A549 treated with AZD9567 at 1 μM for 4 hours (cell line): ENCODE measurements around the gene SPDYE2B. TPM values are rescaled to one million over a fixed set of nuclear protein-coding genes. Genes with fewer than 3 reads are reported as not detected.

Source experiments
- total RNA-seq: library from RNA; stranded (reverse); fragments of 200-300 nt; extraction: Qiagen RNA extraction; gene quantifications from 5 replicates; pipeline ENCODE4 v1.2.3, GENCODE V29; 2022; ENCODE audit not compliant: insufficient read depth

The SPDYE2B gene
- not detected in 5 replicates for total RNA-seq

DNA sequence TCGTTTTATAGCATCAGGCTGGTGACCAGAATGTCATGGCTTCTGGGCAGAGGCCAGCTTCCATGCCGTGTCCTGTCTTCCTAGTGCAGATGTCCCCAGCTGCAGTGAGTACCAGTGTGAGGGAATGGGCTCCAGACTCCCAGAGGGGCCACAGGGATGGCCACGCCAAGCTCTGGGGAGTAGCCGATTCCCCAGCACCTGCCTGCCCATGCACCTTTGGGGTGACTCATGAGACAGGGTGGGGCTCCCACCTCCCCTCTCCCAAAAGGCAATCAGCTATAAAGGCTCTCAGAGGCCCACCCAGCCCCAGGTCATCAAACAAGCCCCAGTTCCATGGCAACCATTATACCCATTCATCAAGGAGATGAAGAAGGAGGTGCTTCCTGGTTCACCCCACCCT lies at the start of gene SPDYE2B:
Gene SPDYE2B (plus strand): TSS at position 396 of the 400 bp plus-strand sequence. CDS start 2,030 bp downstream, outside the sequence.

GRCh38 chr7:102616507-102617125 lies 33.5 kb upstream of the SPDYE2B start, which contains the start of gene RASA4:
RASA4 (minus strand) TSS chr7:102616756; CDS start chr7:102616689, 67 bp downstream.

DNA sequence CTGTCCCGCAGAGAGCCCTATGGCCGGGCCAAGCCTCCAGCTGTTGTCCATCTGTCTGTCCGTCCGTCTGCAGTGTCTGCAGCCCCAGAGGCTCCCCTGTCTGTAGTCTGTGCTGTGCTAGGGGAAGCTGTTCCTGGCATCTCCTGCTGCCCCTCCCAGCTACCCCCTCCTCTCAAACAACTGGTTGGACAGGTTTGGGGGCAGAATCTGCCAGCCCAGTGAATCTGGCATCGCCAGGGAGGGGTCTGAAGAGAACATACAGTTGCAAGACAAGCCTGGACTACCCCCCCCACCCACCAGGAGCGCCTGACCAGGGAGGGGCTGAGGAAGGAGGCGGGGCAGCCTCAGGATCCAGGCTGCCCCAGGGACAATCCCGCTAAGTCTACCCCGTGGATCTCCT lies 7.4 kb upstream of the SPDYE2B start, which contains the start of gene UPK3BL1:
Gene UPK3BL1 (minus strand): TSS at position 101 of the 400 bp plus-strand sequence. CDS start 50 bp downstream, at position 51.

DNA sequence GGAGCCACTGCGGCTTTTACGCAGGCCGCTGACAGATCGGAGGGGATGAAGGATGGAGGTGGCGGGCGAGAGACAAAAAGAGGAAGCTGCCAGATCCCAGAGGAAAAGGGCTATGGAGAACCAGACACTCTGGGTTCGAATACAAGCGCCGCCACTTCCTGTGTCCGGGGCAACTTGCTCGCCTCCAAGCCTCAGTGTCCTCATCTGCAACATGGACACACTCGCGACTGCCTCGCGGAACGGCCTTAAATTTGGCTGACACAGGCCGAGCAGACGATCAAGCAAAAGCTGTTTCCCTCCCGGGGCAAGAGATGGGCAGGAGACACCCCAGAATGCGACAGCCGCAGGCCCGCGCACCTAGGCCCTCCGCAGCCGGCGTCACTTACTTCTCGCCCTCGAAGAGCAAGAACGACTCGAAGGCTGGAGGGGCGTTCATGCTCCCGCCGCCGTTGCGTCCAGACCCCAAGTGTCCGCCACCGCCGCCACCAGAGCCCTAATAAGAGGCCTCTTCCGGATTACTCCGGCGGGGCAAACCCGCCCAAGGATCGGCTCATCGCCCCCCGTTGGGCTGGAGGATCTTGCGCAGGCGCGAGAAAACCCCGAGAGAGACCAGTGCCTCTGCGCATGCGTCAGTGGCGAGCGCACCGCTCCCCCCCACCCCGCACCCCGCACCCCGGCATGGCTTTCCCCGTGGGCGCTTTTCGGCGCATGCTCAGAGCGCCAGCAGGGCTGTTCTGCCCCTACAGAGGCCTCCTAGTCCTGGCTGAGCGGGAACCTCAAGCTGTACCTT lies 21.2 kb downstream of the SPDYE2B start, which contains the start of gene POLR2J2:
Gene POLR2J2 (minus strand): TSS at position 498 of the 790 bp plus-strand sequence. CDS start 62 bp downstream, at position 436.

Other genes with a start within 250 kb of the SPDYE2B start
- 22.2 to 34.0 TPM (median 33.6 TPM) in 5 replicates for gene ORAI2, start 216.7 kb upstream of the SPDYE2B start, total RNA-seq
- gene ALKBH4, start 185.5 kb upstream of the SPDYE2B start, total RNA-seq = 8.6 to 10.7 TPM (median 8.8 TPM) in 5 replicates
- 27.4 to 36.9 TPM (median 34.1 TPM) in 5 replicates for gene LRWD1, start 185.3 kb upstream of the SPDYE2B start, total RNA-seq
- gene POLR2J, start 171.4 kb upstream of the SPDYE2B start, total RNA-seq = 93.0 to 111 TPM (median 107 TPM) in 5 replicates
- 1.5 to 2.2 TPM (median 1.8 TPM) in 5 replicates for gene RASA4B, start 132.5 kb upstream of the SPDYE2B start, total RNA-seq
- gene UPK3BL2, start 106.6 kb upstream of the SPDYE2B start, total RNA-seq = 2.4 to 3.8 TPM (median 2.8 TPM) in 4 of 5 replicates, not detected in the other
- gene SPDYE2, start 99.1 kb upstream of the SPDYE2B start, total RNA-seq = 0.07 TPM in 1 of 5 replicates, not detected in the others
- gene POLR2J3, start 77.7 kb upstream of the SPDYE2B start, total RNA-seq = 14.1 to 45.7 TPM (median 36.2 TPM) in 5 replicates
- gene RASA4, start 33.6 kb upstream of the SPDYE2B start, total RNA-seq = 2.0 to 3.1 TPM (median 2.4 TPM) in 4 of 5 replicates, not detected in the other
- gene UPK3BL1, start 7.5 kb upstream of the SPDYE2B start, total RNA-seq = 13.9 to 18.5 TPM (median 16.2 TPM) in 5 replicates
- 0.33 to 0.69 TPM (median 0.59 TPM) in 4 of 5 replicates, not detected in the other for gene POLR2J2, start 21.3 kb downstream of the SPDYE2B start, total RNA-seq
- 6.1 to 12.7 TPM (median 7.2 TPM) in 5 replicates for gene FAM185A, start 98.7 kb downstream of the SPDYE2B start, total RNA-seq